ENCODE results near the gene RLBP1.

DNA sequence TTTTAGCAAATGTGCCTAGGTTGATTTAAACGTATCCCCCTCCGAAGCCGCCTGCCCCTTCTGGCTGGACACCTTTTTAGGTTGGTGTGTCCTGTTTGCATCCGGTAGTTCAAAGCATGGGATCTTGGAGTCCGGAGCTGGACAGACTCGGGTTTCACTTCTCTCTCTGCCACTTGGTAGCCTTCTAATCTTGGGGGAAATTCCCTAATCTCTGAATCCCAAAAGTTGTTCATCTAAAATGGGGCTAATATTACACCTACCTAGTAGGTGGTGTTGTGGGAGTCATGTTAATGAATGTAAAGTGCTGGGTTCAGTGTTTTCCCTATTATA lies 23.2 kb upstream of the RLBP1 start:
- no peak for TF ChIP-seq POLR2AphosphoS5 (IDR thresholded peaks at IDR 0.05)
- no peak for TF ChIP-seq CTCF (IDR thresholded peaks at IDR 0.05)
- no peak for TF ChIP-seq EP300 (IDR thresholded peaks at IDR 0.05)
- TF ChIP-seq POLR2A (IDR thresholded peaks at IDR 0.05) = no peak
